Inferior parietal cortex (tissue), 1 donor: ENCODE results near the gene SNX22.
"Not testable (repeated sequence)": the region's sequence is repeated elsewhere in the genome, so short reads cannot be mapped to it uniquely, and the experiment has no call there.

ENCODE experiments used
- DNase-seq: peaks from one replicate; pipeline ENCODE4 v3.0.0-alpha.2; 2016; ENCODE audit errors: extremely low spot score

Gene SNX22

DNA sequence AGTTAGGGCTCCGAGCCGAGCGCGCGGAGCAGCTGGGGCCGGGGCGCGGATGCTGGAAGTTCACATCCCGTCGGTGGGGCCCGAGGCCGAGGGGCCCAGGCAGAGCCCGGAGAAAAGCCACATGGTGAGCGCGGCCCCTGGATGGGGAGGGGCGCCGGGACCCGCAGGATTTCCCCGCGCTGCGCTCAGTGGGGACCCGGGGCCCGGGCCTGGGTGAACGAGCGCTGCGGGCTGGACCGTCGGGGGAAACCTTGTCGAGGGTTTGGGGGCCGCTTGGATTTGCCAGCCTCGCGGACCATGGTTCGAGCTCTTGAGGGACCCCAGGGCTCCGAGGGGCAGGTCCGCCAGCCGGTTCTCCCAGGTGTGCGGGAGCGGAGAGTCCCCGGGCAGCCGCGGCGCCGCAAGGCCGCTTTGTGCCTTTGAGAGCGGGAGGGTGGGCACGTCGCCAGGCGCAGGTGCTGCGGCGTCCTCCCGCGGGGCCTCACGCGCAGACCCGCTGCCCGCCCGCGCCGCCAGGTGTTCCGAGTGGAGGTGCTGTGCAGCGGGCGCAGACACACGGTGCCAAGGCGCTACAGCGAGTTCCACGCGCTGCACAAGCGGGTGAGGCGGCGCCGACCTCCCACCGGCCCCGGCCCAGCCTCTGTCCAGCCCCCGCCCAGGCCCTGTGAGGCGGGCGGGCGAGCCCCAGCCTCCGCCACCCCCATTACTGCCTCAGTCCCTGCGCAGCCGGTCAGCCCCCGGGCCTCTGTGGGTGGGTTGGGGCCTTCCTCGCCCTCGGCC is at the start of gene SNX22:
SNX22 (plus strand) TSS at position 5 of the 780 bp plus-strand sequence; CDS start at position 50, 45 bp downstream.
- DNase-seq: no peak

GRCh38 chr15:64102497-64102896 is 49.0 kb upstream of the SNX22 start:
- DNase-seq: no peak

- DNase-seq: no peak
Measured at GRCh38 chr15:64105113-64105704, 46.3 kb upstream of the SNX22 start.

GRCh38 chr15:64107337-64107736 is 44.2 kb upstream of the SNX22 start:
- DNase-seq: no peak

- DNase-seq: not testable (repeated sequence)
Measured at GRCh38 chr15:64110108-64110701, 41.3 kb upstream of the SNX22 start.

DNA sequence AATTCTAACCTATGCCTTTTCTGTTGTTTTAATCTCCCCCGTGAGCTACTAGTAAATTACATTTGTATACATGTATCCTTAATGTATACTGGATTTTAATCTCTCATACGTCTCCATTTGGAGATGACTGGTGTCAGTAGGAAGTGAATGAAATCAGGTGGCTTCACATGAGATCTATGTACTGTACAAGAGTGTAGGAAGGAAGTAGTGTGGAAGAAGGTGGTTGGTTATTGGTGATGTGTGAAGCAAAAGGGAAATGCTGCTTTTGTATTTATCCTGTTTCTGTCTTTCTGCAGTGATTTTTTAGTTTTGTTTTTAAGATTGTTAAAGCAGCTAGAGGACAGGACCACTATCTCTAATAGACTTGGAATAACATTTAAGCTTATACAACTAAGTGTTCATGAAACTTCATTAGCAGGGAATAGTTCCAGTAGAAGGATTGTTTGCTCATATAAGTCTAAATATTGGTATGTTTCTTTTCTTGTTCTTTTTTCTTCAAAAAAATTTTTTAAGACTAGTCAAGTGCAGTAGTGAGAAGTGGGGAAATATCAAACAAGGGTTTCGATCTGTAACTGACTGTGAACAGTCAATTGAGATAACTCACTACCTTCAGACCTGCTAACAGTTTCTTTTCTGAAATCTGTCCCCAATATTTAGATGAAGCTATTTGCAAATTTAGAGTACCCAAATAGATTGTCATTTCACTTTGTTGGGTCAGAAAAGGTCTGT is 40.4 kb upstream of the SNX22 start:
- no peak for DNase-seq

- no peak for DNase-seq
Measured at GRCh38 chr15:64111679-64112050, 39.9 kb upstream of the SNX22 start.

DNA sequence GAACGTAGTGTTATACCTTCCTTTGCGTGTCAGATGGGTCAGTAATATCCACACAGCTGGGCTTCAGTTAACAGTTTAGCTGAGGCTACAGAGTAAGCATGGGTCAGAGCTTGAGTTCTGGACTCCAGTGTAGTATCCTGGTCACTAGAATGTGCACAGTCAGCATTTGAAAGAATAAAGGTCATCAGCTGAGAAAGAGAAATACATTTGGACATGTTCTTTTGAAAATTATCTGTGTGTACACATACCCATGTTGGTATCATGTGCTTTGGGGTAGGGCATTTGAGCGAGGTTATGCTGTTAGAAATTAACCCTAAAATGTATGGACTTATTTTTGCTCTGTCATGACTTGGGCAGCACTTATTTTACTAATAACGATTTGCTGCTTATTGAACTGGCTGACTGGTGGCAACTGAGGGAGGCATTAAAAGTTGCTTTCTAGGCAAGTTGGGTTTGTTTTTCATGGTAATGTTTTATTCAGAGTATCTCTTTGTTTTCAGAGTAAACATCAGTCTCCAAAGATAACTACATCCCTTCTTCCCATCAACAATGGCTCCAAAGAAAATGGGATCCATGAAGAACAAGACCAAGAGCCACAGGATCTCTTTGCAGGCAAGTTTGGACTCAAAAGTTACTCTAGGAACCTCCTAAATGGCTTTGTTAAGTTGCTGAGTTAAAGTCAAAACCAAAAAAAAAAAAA is 39.3 kb upstream of the SNX22 start:
- no peak for DNase-seq

- DNase-seq: no peak
Measured at GRCh38 chr15:64112904-64113303, 38.6 kb upstream of the SNX22 start.

- no peak for DNase-seq
Measured at GRCh38 chr15:64117759-64118487, 33.6 kb upstream of the SNX22 start.

GRCh38 chr15:64120322-64120721 is 31.2 kb upstream of the SNX22 start:
- not testable (repeated sequence) for DNase-seq

DNA sequence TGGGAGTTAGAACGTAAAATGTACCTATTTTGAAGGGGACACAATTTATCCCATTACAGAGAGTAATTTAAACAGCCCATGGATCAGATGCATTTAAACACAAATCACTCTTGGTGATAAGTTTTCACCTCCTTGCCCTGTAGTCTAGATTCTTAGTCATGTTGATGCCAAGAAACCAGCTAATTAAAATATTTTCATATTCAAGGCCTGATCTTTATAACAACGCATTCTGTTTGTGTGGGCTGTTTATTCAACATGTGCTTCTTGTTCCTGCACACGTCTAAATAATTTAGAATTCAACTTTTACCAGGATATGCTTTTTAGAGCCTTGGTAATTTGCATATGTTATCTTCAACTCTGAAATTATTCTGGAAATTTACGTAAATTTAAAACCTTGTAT is 29.9 kb upstream of the SNX22 start:
- no peak for DNase-seq

- no peak for DNase-seq
Measured at GRCh38 chr15:64122444-64122843, 29.1 kb upstream of the SNX22 start.

DNA sequence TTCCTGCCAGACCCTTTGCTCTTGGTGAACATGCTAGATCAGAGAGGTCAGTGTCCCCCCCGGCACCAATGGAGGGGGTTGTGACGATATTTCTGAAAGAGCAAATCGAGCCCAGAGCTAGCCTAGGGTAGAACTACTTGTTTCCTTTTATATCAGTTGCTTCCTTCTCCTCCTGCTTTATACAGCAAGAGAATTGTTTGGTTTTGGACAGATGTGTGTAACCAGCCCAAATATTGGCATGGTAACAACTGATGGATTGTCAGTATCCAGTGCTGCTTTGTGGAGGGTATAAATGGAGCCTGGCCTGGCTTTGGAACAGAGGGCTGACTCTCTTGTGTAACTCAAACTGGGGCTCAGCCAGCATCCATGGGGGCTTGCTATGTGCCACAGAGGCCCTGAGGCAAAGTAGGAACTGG is 28.6 kb upstream of the SNX22 start:
- peak; percentile 86 for DNase-seq

DNA sequence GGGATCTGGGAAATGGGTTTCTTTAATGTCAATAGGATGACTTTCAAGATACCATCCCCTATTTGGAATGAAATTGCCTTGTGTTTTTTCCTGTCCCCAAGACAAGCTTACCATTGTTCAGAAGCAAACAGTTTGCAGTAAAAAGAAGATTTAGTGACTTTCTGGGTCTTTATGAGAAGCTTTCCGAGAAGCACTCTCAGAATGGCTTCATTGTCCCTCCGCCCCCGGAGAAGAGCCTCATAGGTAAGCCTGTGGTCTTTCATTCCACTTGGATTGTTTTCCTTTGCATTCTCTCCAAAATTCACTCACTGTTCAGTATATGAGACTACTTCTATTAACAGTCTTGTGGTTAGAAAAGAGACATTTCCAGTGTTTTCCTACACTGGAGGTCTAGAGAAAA is 25.6 kb upstream of the SNX22 start:
- no peak for DNase-seq

DNA sequence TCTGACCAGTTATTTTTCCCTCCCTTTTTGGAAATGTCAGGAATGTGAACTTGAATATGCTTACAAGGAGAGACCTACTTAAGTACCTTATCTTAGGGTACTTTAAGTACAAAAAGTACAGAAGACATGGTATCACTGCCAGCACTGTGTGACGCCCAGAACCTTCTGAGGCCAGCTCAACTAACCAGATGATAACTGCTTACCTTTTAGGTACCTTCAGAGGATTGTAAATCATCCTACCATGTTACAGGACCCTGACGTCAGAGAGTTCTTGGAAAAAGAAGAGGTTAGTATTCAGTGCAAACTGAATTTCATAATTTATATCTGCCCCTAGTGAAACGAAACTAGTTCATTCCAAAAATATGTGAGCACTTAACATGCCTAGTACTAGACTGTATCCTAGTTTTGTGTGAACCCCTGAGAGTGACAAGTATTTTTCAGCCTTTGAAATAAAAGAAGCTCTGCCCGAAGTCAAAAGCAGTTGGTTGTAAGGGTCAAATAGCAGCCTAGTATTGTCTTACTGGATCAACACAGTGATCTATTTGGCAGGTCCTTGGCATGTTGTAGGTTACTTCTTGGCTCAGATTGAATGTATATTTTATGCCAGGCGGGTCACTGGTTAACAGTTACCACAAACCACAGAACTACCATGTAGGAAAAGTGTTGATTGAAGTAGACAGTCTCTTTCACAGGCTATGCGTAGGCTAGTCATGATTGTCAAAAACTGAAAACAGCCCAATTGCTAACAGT is 23.8 kb upstream of the SNX22 start:
- no peak for DNase-seq

DNA sequence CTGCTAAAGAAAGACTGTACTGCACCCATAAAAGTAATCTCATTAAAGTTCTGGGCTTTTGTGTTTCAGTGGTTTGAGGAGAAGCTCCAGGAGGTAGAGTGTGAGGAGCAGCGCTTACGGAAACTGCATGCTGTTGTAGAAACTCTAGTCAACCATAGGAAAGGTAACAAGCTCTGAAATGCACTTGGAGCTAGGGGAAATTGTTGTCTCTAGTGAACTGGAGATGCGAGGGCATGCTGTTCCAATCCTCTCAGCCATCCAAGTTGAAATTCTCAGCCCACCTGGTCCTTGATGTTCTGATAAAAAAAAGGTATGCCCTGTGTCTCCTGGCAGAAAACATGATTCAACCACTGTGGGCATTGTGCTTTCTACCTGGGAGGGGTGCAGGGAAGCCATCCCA is 21.4 kb upstream of the SNX22 start:
- DNase-seq: no peak

GRCh38 chr15:64131547-64131946 is 20.0 kb upstream of the SNX22 start:
- DNase-seq: no peak

DNA sequence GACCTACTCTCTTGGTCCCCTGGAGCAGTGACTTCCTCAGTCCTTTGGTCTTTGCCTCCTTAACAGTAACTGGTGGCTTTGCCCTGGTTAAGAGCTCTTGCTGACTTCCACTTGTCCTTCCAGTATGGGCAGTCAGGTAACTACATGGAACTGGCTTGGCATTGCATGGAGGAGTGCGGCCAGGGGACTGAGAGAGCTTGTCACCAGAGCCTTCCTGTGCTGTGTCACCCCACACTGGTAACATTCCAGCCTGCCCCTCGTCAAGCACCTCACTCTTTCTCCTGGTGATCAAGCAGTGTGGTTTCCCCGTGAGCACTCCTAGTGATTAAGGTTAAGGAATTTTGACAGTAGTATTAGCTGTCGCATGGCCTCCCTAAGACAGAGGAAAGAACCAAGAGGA is 19.3 kb upstream of the SNX22 start:
- DNase-seq: no peak

GRCh38 chr15:64133623-64134344 is 17.7 kb upstream of the SNX22 start:
- no peak for DNase-seq
